NCI-H446 (cell line): Measurements from ENCODE around the gene CCL4L2.
"Not testable (repeated sequence)": the region's sequence is repeated elsewhere in the genome, so short reads cannot be mapped to it uniquely, and the experiment has no call there.

Experiments used
- DNase-seq, 2 experiments: peaks; one replicate each; lab custom pipeline; 2025; lab: John Stamatoyannopoulos, UW

CCL4L2 gene

DNA sequence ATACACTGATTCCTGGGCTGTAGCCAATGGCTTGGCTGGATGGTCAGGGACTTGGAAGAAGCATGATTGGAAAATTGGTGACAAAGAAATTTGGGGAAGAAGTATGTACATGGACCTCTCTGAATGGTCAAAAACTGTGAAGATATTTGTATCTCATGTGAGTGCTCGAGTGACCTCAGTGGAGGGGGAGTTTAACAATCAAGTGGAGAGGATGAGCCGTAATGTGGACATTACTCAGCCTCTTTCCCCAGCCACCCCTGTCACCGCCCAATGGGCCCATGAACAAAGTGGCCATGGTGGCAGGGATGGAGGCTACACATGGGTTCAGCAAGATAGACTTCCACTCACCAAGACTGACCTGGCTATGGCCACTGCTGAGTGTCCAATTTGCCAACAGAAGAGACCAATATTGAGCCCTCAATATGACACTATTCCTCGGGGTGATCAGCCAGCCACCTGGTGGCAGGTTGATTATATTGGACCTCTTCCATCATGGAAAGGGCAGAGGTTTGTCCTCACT, 10.8 kb downstream of the CCL4L2 start:
- DNase-seq, result not testable (repeated sequence)

DNA sequence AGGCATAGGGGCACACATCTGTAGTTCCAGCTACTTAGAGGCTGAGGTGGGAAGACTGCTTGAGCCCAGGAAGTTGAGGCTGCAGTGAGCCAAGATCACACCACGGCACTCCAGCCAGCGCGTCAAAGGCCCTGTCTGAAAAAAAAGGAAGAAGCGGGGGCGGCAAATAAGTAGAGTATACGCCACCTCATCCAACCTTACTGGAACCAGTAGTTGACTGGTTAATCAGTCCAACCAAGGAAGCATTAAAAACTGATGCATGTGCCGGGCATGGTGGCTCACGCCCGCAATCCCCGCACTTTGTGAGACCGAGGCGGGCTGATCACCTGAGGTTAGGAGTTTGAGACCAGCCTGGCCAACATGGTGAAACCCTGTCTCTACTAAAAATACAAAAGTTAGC, 12.1 kb downstream of the CCL4L2 start:
- DNase-seq, result not testable (repeated sequence)

DNA sequence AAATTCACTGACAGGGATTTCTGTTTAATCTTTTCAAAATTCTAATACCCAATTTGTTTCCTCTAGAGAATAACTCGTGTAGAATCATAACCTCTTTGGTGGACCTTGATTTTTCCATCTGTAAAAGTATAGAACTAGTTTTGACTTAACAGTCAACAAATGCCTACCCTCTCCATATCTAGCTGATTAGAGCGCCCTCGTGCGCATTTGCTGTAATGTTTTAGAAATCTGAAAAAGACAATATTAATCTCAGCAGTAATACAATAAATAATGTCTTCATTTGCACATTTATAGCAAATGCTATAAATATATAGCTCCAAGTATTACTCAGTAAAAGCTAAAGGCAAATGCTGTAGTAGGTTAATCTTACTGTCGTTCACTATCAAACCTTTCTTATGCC, 18.8 kb downstream of the CCL4L2 start:
- not testable (repeated sequence) for DNase-seq

DNA sequence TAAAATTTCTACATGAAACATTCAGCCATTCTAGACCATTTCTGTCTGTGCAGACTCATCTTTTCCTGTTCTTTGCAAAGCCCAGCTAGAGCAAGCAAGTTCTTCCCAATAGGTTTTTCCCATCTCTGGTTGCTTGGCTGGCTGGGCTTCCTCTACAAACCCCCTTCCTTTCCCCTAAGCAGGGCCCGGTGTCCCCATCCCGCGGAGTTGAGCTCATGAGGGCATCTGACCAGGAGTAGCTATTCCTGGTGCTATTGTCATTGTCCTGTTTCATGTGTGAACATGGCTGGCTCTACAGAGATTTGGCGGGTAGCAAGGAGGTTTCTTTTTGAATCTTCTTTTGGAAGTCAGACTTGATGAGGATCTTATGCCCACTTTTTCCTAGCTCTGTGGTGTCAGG, 31.2 kb downstream of the CCL4L2 start:
- DNase-seq, result not testable (repeated sequence)
